ENCODE data around the gene CLMP.
A peak's percentile ranks its signal among the peaks of the same experiment; 100 is the strongest.

CLMP gene

GRCh38 chr11:123129920-123130319 lies 65.1 kb downstream of the CLMP start:
- no peaks in the 10 kb centered on the region for H3K36me3 ChIP-seq (ENCODE audit: control insufficient read depth in 1 of 2, insufficient read depth in 2 of 2, low read length in 2 of 2)
- no peak overlapping the region for H4K91ac ChIP-seq (ENCODE audit: low read depth, low read length)
- no peak overlapping the region for H2BK120ac ChIP-seq (ENCODE audit: insufficient read depth, low read length, poor library complexity)
- no peaks in the 10 kb centered on the region for H3K4me1 ChIP-seq (ENCODE audit: control insufficient read depth in 1 of 2, insufficient read depth in 2 of 2, low read length in 2 of 2)
- peaks cover 1% of the 10 kb centered on the region for H3K79me1 ChIP-seq (ENCODE audit: low read length)
- no peak overlapping the region for H4K8ac ChIP-seq (ENCODE audit: low read depth, low read length)
- no peak overlapping the region for H3K14ac ChIP-seq (ENCODE audit: low read length)
- no peaks in the 10 kb centered on the region for H3K9me3 ChIP-seq (ENCODE audit: insufficient read depth, low read depth, low read length)
- no peaks in the 10 kb centered on the region for H3K79me2 ChIP-seq (ENCODE audit: control insufficient read depth, insufficient read depth, low read length, poor library complexity)
- H4K12ac ChIP-seq (ENCODE audit: low read depth, low read length) = no peak overlapping the region
- H3K9ac ChIP-seq (ENCODE audit: low read length) = no peak overlapping the region
- peak in 1 of 2 donors; percentile 24 for DNase-seq
- no peak overlapping the region for H3K18ac ChIP-seq (ENCODE audit: low read length)
- H3K4ac ChIP-seq (ENCODE audit: low read depth, low read length) = no peak overlapping the region
- H3K4me2 ChIP-seq (ENCODE audit: low read length) = no peak overlapping the region
- H3K4me3 ChIP-seq (ENCODE audit: low read depth, low read length) = no peak overlapping the region
- no peak overlapping the region for H3K23ac ChIP-seq (ENCODE audit: low read length)
- no CpG with 5 or more reads among the region's 3 CpGs for WGBS (ENCODE audit: extremely low coverage, insufficient coverage, insufficient read length)
- H2BK5ac ChIP-seq (ENCODE audit: low read depth, low read length, poor library complexity) = no peak overlapping the region
- no peak overlapping the region for H2AFZ ChIP-seq (ENCODE audit: insufficient read depth, low read length, poor library complexity)
- no peaks in the 10 kb centered on the region for H3K27me3 ChIP-seq (ENCODE audit: insufficient read depth, low read length)
- H2AK5ac ChIP-seq (ENCODE audit: low read length) = no peak overlapping the region
- H2BK12ac ChIP-seq (ENCODE audit: low read length) = no peak overlapping the region
- no peak overlapping the region for H3K27ac ChIP-seq (ENCODE audit: low read depth, low read length)

- H3K36me3 ChIP-seq (ENCODE audit: control insufficient read depth in 1 of 2, insufficient read depth in 2 of 2, low read length in 2 of 2) = no peaks in the 10 kb centered on the region
Observed at GRCh38 chr11:123125169-123125568, 69.9 kb downstream of the CLMP start.

GRCh38 chr11:123122852-123123251 lies 72.2 kb downstream of the CLMP start:
- H3K4me3 ChIP-seq (ENCODE audit: low read depth, low read length) = no peak overlapping the region
- H2AFZ ChIP-seq (ENCODE audit: insufficient read depth, low read length, poor library complexity) = no peak overlapping the region
- H2AK5ac ChIP-seq (ENCODE audit: low read length) = no peak overlapping the region
- no peaks in the 10 kb centered on the region for H3K27me3 ChIP-seq (ENCODE audit: insufficient read depth, low read length)
- peaks cover 2% of the 10 kb centered on the region for H3K79me1 ChIP-seq (ENCODE audit: low read length)
- no CpG with 5 or more reads among the region's 7 CpGs for WGBS (ENCODE audit: extremely low coverage, insufficient coverage, insufficient read length)
- H4K12ac ChIP-seq (ENCODE audit: low read depth, low read length) = no peak overlapping the region
- no peak overlapping the region for H2BK12ac ChIP-seq (ENCODE audit: low read length)
- no peak overlapping the region for H3K4me2 ChIP-seq (ENCODE audit: low read length)
- no peak overlapping the region for H2BK5ac ChIP-seq (ENCODE audit: low read depth, low read length, poor library complexity)
- H3K9ac ChIP-seq (ENCODE audit: low read length) = no peak overlapping the region
- no peak overlapping the region for H3K4ac ChIP-seq (ENCODE audit: low read depth, low read length)
- H4K8ac ChIP-seq (ENCODE audit: low read depth, low read length) = no peak overlapping the region
- H3K4me1 ChIP-seq (ENCODE audit: control insufficient read depth in 1 of 2, insufficient read depth in 2 of 2, low read length in 2 of 2) = peaks cover 0 to 2% of the 10 kb centered on the region in 2 experiments
- no peak overlapping the region for H3K18ac ChIP-seq (ENCODE audit: low read length)
- H2BK120ac ChIP-seq (ENCODE audit: insufficient read depth, low read length, poor library complexity) = no peak overlapping the region
- no peak overlapping the region for H4K91ac ChIP-seq (ENCODE audit: low read depth, low read length)
- H3K14ac ChIP-seq (ENCODE audit: low read length) = no peak overlapping the region
- no peak overlapping the region for H3K27ac ChIP-seq (ENCODE audit: low read depth, low read length)
- no peaks in the 10 kb centered on the region for H3K79me2 ChIP-seq (ENCODE audit: control insufficient read depth, insufficient read depth, low read length, poor library complexity)
- no peak overlapping the region for H3K23ac ChIP-seq (ENCODE audit: low read length)
- H3K36me3 ChIP-seq (ENCODE audit: control insufficient read depth in 1 of 2, insufficient read depth in 2 of 2, low read length in 2 of 2) = no peaks in the 10 kb centered on the region
- no peak for DNase-seq
- H3K9me3 ChIP-seq (ENCODE audit: insufficient read depth, low read depth, low read length) = no peaks in the 10 kb centered on the region

More at GRCh38 chr11:123125169-123125568, 69.9 kb downstream of the CLMP start:
- no peaks in the 10 kb centered on the region for H3K79me2 ChIP-seq (ENCODE audit: control insufficient read depth, insufficient read depth, low read length, poor library complexity)
- H2BK120ac ChIP-seq (ENCODE audit: insufficient read depth, low read length, poor library complexity) = no peak overlapping the region
- no peak overlapping the region for H3K4me2 ChIP-seq (ENCODE audit: low read length)
- H3K9ac ChIP-seq (ENCODE audit: low read length) = no peak overlapping the region
- no peak overlapping the region for H3K4me3 ChIP-seq (ENCODE audit: low read depth, low read length)
- no peak overlapping the region for H4K12ac ChIP-seq (ENCODE audit: low read depth, low read length)
- DNase-seq = no peak
- no peak overlapping the region for H2BK12ac ChIP-seq (ENCODE audit: low read length)
- H3K14ac ChIP-seq (ENCODE audit: low read length) = no peak overlapping the region
- H3K27me3 ChIP-seq (ENCODE audit: insufficient read depth, low read length) = no peaks in the 10 kb centered on the region
- no peak overlapping the region for H2AK5ac ChIP-seq (ENCODE audit: low read length)
- peaks cover 3% of the 10 kb centered on the region for H3K79me1 ChIP-seq (ENCODE audit: low read length)
- no peak overlapping the region for H2AFZ ChIP-seq (ENCODE audit: insufficient read depth, low read length, poor library complexity)
- no peak overlapping the region for H4K8ac ChIP-seq (ENCODE audit: low read depth, low read length)
- no peak overlapping the region for H2BK5ac ChIP-seq (ENCODE audit: low read depth, low read length, poor library complexity)
- H4K91ac ChIP-seq (ENCODE audit: low read depth, low read length) = no peak overlapping the region
- H3K4ac ChIP-seq (ENCODE audit: low read depth, low read length) = no peak overlapping the region
- no peak overlapping the region for H3K27ac ChIP-seq (ENCODE audit: low read depth, low read length)
- H3K4me1 ChIP-seq (ENCODE audit: control insufficient read depth in 1 of 2, insufficient read depth in 2 of 2, low read length in 2 of 2) = peaks cover 0 to 2% of the 10 kb centered on the region in 2 experiments
- no CpG with 5 or more reads among the region's 3 CpGs for WGBS (ENCODE audit: extremely low coverage, insufficient coverage, insufficient read length)
- no peak overlapping the region for H3K18ac ChIP-seq (ENCODE audit: low read length)
- no peak overlapping the region for H3K23ac ChIP-seq (ENCODE audit: low read length)
- no peaks in the 10 kb centered on the region for H3K9me3 ChIP-seq (ENCODE audit: insufficient read depth, low read depth, low read length)

- Histone ChIP-seq H3K18ac (ENCODE audit: low read length) (no peak overlapping the region), H3K27me3 (ENCODE audit: insufficient read depth, low read length) (no peaks in the 10 kb centered on the region), H3K4me3 (ENCODE audit: low read depth, low read length) (no peak overlapping the region), H3K4ac (ENCODE audit: low read depth, low read length) (peak overlapping the region; percentile 43), H2AFZ (ENCODE audit: insufficient read depth, low read length, poor library complexity) (no peak overlapping the region), H3K27ac (ENCODE audit: low read depth, low read length) (no peak overlapping the region), H2AK5ac (ENCODE audit: low read length) (no peak overlapping the region), H3K9me3 (ENCODE audit: insufficient read depth, low read depth, low read length) (no peaks in the 10 kb centered on the region), H2BK120ac (ENCODE audit: insufficient read depth, low read length, poor library complexity) (no peak overlapping the region), H3K23ac (ENCODE audit: low read length) (no peak overlapping the region), H3K4me1 (ENCODE audit: control insufficient read depth in 1 of 2, insufficient read depth in 2 of 2, low read length in 2 of 2) (peaks cover 0 to 2% of the 10 kb centered on the region in 2 experiments), H3K79me1 (ENCODE audit: low read length) (peaks cover 2% of the 10 kb centered on the region), H2BK5ac (ENCODE audit: low read depth, low read length, poor library complexity) (peak overlapping the region; percentile 39), H2BK12ac (ENCODE audit: low read length) (peak overlapping the region; percentile 53), H4K8ac (ENCODE audit: low read depth, low read length) (peak overlapping the region; percentile 71), H3K4me2 (ENCODE audit: low read length) (no peak overlapping the region), H3K36me3 (ENCODE audit: control insufficient read depth in 1 of 2, insufficient read depth in 2 of 2, low read length in 2 of 2) (no peaks in the 10 kb centered on the region), H3K9ac (ENCODE audit: low read length) (no peak overlapping the region), H3K79me2 (ENCODE audit: control insufficient read depth, insufficient read depth, low read length, poor library complexity) (no peaks in the 10 kb centered on the region), H4K91ac (ENCODE audit: low read depth, low read length) (no peak overlapping the region), H3K14ac (ENCODE audit: low read length) (peak overlapping the region; percentile 53), H4K12ac (ENCODE audit: low read depth, low read length) (no peak overlapping the region)
- DNase-seq = peak in 1 of 2 donors; percentile 68
- WGBS (ENCODE audit: extremely low coverage, insufficient coverage, insufficient read length) = no CpG with 5 or more reads among the region's 8 CpGs
Observed at GRCh38 chr11:123122341-123122740, 72.7 kb downstream of the CLMP start.
